NCI-H1105 treated with DMSO at 0.1 percent for 48 hours (cell line): ENCODE results near the gene PAIP2B.

Experiments used
- DNase-seq: peaks from one replicate; lab custom pipeline; 2025; lab: John Stamatoyannopoulos, UW

Gene PAIP2B

DNA sequence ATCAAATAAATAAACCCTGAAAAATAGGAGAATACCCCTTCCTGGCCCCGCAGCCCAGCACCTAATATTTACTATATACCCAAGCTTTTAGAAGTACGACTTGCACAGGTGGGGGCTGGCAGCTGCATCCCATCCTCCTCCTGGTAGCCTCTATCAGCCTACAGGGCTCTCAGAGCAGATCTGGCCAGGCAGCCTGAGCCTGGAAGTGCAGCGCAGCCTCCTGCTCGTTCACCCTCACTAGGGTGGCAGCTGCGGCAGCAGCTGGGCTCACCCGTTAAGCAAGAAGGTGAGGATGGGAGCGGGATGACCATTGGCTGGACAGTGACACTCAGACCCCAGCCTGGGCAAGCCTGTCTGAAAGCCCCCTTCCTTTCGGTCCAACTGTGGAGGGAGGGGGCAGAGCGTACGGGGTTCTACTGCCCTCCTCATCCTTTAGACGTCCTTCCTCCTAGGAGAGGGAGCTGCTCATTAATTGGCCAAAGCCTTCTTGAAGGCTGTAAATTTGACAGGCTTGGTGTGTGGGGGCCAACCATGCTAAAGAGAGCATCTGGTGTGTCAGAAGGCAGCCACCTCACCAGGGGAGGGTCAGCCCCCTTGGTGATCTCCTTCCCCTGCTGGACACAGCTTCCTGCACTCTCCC lies 73.2 kb downstream of the PAIP2B start:
- DNase-seq: no peak

DNA sequence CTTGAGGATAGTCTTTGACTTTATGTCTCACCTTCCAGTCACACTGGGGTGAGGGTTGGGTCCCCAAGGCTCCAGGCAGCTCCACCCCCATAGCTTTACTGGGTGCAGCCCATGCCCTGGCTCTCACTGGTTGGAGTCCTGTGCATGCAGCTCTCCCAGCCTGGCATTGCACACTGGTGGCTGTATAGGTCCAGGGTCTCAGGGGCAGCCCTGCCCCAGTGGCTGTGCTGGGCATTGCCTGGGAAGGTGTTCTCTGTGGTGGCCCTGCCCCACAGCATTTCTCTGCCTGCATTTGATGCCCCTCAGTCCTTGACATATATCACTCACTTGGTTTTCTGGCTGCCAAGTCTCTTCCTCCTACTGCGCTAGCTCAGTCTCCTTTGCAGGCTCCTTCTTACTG lies 75.3 kb downstream of the PAIP2B start:
- no peak for DNase-seq

DNA sequence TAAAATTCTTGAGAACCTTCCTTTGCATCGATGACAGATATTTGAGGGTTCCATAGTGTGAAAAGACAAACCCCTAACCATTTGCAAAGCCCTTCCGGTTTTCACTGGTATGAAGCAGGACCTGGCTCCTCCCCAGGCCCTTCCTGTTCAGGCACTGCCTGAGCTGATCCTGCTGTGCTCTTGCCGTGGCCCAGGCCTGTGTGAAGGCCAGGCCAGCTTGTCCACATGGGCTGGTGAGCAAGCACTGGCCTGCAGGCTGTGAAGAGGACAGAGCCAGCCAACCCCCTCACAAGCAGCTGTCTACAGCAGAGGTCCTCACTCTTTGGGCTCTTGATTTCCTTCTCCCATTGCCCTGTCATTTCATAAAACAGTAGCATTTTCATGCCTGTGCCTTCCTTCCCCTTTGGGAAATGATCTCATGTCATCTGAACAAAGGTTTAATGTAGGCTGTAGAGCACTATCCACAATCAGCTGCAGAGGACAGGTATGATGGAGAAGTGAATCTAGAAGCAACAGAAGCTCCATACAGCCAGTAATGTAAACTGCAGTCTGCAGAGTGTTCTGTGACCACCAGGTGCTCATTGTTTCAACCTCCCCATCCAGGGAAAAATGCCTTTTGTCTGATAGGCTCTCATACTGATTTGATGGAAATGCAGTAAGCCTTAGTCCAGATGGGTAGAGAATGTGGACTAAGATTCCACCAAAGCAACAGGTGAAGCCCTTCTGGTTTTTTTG lies 76.7 kb downstream of the PAIP2B start:
- DNase-seq: no peak

DNA sequence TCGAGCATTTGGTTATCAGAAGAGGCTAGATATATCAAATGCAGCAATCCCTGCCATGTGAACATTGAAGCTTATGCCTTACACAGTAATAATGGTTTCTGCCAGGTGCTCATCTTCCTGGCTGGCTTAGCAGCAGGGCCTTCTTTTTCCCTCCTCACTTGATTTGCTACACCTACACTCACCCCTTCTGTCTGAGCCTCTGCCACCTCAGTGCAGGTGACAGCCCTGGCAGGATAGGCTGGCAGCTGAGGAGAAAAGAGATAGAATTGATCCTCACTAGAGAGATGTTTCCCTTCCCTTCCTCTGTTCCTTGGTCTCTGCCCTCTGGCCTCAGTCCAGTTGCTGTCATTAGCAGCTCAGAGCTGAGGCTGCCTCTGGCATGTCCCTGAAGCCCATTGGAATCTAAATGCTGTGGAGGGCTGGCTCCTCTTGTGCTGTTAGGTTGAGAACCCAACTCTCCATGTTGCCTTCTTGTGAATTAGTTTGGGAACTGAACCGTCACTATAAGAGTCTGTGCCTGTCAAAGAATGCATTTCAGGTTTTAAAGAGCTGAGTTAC lies 78.3 kb downstream of the PAIP2B start:
- no peak for DNase-seq

DNA sequence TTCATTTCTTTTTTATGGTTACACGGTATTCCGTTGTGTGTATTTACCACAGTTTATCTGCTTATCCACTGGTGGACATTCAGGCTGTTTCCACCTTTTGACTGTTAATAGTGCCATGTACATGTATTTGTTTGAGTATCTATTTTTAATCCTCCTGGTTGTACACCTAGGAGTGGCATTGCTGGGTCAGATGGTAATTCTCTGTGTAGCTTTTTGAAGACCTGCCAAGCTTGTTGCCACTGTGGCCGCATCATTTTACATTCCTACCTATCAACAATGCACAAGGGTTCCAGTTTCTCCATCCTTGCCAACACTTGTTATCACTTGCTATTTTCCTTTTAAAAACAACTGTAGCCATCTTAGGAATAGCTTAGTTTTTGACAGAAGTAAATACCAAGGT lies 83.1 kb downstream of the PAIP2B start:
- no peak for DNase-seq

DNA sequence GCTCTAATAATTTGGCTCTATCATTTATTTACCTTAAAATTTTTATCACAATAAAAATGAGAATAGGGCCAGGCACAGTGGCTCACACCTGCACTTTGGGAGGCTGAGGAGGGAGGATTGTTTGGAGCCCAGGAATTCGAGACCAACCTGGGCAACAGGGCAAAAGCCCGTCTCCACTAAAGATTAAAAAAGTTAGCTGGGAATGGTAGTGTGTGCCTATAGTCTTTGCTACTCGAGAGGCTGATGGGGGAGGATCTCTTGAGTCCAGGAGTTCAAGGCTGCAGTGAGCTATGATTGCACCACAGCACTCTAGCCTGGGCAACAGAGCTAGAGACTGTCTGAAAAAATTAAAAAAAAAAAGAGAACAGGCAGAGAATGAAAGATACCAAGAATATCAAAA lies 90.7 kb downstream of the PAIP2B start:
- DNase-seq: no peak

DNA sequence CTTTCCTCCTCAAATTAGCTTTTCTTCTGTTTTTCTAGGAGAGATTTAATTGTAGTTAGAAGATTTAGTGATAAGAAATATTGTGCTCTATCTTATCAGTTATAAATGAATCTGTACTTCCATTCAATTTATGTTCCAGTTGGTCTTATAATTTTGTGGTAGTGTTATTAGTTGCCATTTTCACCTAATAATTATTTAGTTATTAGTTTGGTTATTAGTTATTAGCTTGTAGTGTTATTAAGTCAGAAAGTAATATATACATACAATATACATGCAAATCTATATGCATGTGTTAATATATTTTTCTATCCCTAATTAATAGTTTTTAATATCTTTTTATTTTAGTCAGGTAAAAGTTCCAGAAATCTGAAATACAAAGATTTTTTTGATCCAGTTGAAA lies 93.3 kb downstream of the PAIP2B start:
- no peak for DNase-seq
